ENCODE data around the gene KRT34.
"Not testable (repeated sequence)": the region's sequence is repeated elsewhere in the genome, so short reads cannot be mapped to it uniquely, and the experiment has no call there.

KRT34 gene

GRCh38 chr17:41360296-41360995 is 21.7 kb downstream of the KRT34 start:
- DNase-seq = no peak

DNA sequence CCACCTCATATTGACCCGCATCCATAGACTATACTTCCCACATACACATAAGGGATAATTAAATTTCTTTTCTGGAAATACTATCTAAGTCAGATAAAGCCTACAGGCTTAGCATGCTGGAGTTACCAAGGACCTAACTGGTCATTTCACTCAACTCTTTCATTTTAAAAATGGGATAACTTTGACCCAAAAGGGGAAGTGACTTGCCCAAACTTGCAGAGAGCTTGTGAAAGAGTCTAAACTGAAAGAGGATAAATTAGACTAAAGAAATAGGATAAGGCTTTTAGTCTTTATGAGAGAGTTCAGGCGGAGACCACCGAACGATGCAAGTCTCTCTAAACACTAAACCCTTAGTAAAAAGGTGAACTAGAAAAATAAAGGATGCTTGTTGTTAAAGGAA is 27.6 kb downstream of the KRT34 start:
- DNase-seq = no peak

DNA sequence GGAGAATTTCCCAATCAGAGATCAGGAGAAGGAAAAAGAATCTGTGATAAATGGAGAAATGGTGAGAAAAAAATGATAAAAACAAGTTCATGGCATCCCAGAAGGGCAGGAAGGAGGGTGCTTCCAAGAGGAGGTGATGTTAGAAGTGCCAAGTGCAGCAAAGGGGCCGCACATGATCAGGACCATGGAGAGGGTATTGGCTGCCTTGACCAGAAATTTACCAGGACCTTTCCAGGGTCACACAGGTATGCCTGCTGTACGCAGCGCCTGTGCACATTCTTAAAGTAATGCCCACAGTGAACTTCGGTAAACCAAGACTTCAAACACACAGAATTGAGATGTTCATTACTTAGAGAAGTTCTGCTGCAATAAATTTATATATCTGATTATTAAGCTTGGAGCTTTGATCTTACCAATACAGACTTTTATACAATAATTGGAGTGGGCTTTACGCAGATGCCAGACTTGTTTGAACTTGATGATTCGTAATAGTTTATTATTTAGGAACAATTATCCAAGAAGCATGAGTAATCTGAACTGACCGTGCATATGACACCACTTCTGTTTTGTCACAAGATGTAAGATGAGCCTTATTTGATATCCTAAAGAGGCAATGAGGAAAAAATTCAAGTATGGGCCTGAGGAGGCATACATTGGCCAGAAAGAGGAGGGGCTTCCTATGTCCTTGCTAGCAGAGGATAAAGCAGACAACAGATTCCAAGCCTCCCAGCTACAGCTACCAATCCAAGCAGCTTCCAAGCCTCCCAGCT is 29.3 kb downstream of the KRT34 start:
- no peak for DNase-seq

GRCh38 chr17:41351177-41351576 is 30.9 kb downstream of the KRT34 start:
- no peak for DNase-seq

GRCh38 chr17:41350381-41350878 is 31.7 kb downstream of the KRT34 start, which contains the start of gene KRT33A:
Gene KRT33A, minus strand, starts transcription at chr17:41350828. Its CDS starts 61 bp downstream, at chr17:41350767.
- DNase-seq = not testable (repeated sequence)

DNA sequence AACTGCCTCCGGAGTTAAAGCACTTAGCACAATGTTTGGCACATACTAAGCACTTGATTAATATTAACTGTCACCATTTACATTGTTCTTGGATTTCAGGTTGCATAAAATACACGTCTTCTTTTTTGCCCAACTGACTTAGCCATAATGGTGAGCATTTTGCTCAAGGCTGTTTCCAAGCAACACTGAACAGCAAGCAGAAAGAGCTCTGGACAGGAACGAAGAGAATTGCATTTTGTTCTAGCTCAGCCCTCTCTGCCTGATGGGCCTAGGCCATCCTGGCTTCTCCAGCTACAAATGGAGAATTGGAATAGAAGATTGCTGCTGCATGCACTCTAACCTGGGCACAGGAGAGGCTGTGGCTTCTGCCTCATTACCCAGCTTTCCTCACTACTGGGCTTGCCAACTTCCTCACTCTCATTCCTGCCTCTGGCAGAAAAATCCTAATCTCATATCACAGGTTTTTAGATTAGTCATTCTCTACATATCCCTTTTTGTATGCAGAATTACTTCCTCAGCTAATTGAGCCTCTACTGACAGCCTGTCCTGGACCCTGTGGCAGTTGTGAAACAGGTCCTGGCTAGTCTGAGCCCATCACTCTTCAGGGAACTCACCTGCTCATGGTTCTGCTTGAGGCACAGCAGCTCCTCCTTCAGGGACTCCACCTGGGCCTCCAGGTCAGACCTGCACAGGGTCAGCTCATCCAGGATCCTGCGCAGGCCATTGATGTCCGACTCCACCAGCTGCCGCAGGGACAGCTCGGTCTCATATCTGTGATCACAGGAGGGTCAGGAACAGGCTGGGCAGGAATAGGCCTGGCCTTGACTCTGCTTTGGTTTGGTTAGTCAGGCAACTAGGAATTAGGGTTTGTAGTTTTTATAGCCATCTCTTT is 34.0 kb downstream of the KRT34 start:
- no peak for DNase-seq

DNA sequence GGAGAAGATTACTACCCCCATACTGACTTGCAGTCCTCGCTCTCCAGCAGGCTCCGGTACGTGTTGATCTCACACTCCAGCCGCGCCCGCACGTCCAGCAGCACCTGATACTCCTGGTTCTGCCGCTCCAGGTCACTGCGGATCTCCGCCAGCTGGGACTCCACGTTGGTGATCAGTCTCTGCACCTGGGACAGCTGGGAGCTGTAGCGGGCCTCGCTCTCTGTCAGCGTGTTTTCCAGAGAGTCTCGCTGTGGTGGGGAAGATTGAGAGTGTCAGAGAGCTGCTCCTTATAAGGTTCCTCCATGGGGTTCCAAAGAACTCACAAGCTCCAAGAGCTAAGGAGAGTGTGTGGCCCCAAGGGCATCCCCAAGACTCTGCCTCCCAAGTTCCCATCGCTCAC is 35.7 kb downstream of the KRT34 start:
- not testable (repeated sequence) for DNase-seq

- DNase-seq = no peak
These were observed 36.1 kb downstream of the KRT34 start for GRCh38 chr17:41345992-41346391.

DNA sequence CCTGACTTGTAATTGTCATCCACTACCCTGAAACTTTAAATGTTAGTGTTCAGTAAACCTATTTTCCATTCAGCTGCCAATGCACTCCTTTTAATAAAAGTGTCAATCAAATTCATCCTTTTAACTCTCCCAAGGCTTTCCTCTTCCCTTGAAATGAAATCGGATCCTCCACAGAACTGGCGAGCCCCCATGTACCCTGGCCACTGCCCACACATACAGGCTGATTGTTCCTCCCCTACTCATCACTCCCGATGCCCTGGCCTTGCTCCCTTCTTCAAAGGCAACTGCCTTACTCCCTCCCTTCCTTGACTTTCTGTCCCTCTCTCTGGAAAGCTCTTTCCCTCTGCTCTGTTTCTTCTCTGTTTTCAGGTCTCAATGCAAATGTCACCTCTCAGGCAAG is 39.1 kb downstream of the KRT34 start:
- no peak for DNase-seq

DNA sequence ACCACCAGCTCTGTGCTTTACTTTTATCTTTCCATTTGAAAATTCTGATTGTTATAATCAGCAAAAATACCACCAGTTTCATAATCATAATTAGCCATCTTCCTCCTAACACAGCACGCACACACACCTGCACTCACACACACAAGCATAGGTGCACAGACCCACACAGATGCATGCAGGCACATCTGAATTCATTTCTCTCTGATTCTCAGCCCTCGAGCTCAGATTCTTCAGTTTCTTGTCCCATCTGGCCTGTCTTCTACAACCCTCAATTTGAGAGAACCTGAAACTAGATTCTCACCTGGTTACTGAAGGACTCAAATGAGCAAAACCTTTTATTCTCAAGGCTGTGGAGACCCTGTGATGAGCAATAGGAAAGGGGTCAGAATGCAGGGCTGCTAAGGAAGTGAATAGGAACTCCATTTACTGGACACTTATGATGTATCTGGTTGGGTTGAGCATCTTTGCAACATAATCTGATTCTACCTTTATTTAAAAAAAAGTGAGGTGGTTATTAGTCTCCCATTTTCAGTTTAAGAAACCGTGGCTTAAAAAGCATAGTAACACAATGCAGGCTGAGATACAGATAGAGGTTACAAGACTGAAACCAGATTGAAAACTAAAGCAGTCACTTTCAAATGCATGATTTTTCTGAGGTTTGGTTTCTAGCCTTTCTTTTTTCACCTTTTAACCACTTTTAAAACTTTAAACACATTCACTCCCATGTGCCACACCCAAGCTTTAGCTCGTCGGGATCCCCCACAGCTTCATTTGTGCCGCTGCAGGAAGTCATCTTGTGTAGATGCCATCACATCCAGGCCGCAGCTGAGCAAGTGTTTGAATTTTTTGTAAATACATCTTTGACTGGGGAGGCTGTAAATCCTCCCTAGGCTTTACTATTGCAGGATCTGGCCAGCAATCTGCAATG is 40.9 kb downstream of the KRT34 start:
- DNase-seq = no peak

GRCh38 chr17:41340494-41340893 is 41.6 kb downstream of the KRT34 start:
- DNase-seq = no peak

DNA sequence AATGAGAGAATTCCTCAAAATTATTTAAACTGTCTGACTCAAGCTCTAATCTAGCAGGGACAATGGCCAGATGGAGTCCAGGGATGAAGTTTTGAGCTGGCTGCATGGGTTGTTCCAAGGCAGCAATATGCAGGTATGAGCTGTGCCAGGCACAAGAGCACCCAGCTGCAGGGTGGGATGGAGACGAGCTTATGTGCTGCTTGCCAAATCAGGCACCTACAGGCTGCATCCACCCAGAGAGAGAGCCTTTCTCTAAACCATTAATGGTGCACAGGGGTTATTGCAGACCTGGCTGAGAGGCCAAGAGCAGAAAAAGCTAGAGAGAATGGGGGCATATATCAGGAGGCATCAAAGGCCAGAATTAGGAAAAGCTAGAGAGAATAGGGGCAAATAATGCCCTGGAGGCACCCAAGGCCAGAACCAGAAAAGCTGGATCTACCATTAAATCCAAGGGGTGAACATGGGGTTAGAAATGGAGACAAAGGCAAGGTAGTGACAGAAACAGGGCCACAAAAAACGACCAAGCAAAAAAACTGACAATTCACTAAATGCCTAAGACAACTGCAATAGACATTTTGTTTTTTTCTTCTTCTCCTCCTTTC is 42.4 kb downstream of the KRT34 start:
- no peak for DNase-seq

- no peak for DNase-seq
These were observed 43.1 kb downstream of the KRT34 start for GRCh38 chr17:41338961-41339485.

DNA sequence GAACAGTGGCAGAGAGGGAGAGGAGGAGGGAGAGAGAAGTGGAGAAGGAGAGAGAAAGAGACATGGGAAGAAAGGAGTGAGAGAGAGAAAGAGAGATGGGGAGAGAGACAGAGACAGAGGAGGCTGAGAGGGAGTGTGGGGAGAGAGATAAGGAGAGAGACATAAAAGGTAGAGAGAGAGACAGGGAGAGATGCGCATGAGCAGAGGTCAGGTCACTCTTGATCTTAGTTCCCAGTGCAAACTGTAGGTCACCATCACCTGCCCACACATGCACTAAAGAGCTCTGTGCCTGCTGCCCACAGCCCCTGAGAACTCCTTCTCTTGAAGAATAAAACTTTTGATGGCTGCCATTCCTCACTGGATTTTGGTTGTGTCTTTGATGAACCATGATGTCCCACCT is 46.4 kb downstream of the KRT34 start:
- DNase-seq = no peak

- peak; percentile 60 for DNase-seq
These were observed 47.5 kb downstream of the KRT34 start for GRCh38 chr17:41334385-41335305.

DNA sequence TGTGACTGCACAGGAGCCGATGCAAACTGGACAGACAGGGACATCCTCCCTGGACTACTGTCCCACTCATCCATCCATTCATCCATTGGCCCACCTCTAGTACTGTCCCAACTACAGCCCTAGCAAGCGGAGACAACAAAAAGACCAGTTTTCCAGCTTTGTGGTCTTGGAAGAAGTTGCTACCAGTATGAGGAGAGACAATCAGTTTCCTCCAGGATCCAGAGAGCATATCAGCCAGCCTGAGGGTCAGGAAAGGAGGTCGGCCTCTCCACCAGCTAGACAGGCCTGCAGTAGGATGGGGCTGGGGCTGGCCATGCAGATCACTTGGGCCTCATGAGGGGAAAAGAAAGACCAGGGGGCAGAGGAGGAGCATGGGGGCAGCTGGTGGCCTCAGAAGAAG is 48.3 kb downstream of the KRT34 start:
- no peak for DNase-seq

DNA sequence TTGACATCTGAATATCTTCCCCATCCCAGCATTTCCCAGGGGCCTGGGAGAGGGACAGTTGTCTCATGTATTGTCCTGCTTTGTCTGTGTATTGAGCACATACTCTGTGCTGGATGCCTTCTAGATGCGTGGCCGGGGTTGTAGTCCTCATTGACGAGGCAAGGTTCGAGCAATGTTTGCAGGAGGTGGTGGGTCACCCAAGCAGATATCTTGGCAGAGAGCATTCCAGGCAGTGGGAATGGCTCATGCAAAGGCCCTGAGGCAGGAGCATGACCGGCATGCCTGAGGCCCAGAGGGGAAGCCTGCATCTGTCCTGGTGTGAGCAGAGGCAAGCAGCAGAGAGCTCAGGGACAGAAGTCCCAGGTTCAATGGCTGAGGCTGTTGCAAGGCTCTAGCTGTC is 49.0 kb downstream of the KRT34 start:
- DNase-seq = no peak

DNA sequence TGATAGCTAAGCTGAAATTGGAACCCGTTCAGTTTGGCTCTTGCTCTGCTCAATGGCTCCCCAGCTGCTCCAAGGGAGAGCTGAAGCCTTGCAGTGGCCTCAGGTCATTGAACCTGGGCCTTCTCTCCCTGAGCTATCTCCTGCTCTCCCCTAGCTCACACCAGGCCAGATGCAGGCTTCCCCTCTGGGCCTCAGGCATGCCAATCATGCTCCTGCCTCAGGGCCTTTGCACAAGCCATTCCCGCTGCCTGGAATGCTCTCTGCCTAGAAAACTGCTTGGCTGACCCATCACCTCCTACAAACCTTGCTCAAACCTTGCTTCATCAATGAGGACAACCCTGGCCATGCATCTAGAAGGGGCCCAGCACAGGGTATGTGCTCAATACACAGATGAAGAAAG is 49.9 kb downstream of the KRT34 start:
- no peak for DNase-seq

GRCh38 chr17:41331606-41332005 is 50.5 kb downstream of the KRT34 start:
- no peak for DNase-seq

GRCh38 chr17:41329279-41329948 is 52.7 kb downstream of the KRT34 start:
- DNase-seq = peak; percentile 22
